ENCODE measurements around the gene NELL2.

- TF ChIP-seq EZH2phosphoT487 (IDR thresholded peaks at IDR 0.05; ENCODE audit: insufficient read depth, low read depth) (no peak), EZH2 (IDR thresholded peaks at IDR 0.05; ENCODE audit: insufficient read depth, poor library complexity, severe bottlenecking) (no peak)
Observed at GRCh38 chr12:44655846-44656245, 220.3 kb downstream of the NELL2 start.
